ENCODE data around the gene CCN2.
"Not testable (repeated sequence)": the region's sequence is repeated elsewhere in the genome, so short reads cannot be mapped to it uniquely, and the experiment has no call there.

CCN2 gene

GRCh38 chr6:131945971-131946370 lies 5.2 kb downstream of the CCN2 start:
- DNase-seq (ENCODE audit: low read depth, low spot score): no peak

- no peak for DNase-seq (ENCODE audit: low read depth, low spot score)
Measured at GRCh38 chr6:131937703-131938631, 13.2 kb downstream of the CCN2 start.

- no peak for DNase-seq (ENCODE audit: low read depth, low spot score)
Measured at GRCh38 chr6:131937226-131937625, 13.9 kb downstream of the CCN2 start.

GRCh38 chr6:131936156-131936555 lies 15.0 kb downstream of the CCN2 start:
- DNase-seq (ENCODE audit: low read depth, low spot score): no peak

- no peak for DNase-seq (ENCODE audit: low read depth, low spot score)
Measured at GRCh38 chr6:131931063-131931750, 20.0 kb downstream of the CCN2 start.

- no peak for DNase-seq (ENCODE audit: low read depth, low spot score)
Measured at GRCh38 chr6:131929976-131930375, 21.2 kb downstream of the CCN2 start.

GRCh38 chr6:131929264-131929663 lies 21.9 kb downstream of the CCN2 start:
- no peak for DNase-seq (ENCODE audit: low read depth, low spot score)

- DNase-seq (ENCODE audit: low read depth, low spot score): no peak
Measured at GRCh38 chr6:131924881-131925474, 26.2 kb downstream of the CCN2 start.

GRCh38 chr6:131923356-131923755 lies 27.8 kb downstream of the CCN2 start:
- no peak for DNase-seq (ENCODE audit: low read depth, low spot score)

- DNase-seq (ENCODE audit: low read depth, low spot score): no peak
Measured at GRCh38 chr6:131920656-131921055, 30.5 kb downstream of the CCN2 start.

GRCh38 chr6:131918650-131919355 lies 32.4 kb downstream of the CCN2 start:
- no peak for DNase-seq (ENCODE audit: low read depth, low spot score)

- no peak for DNase-seq (ENCODE audit: low read depth, low spot score)
Measured at GRCh38 chr6:131917763-131918649, 33.2 kb downstream of the CCN2 start.

GRCh38 chr6:131917318-131917717 lies 33.9 kb downstream of the CCN2 start:
- no peak for DNase-seq (ENCODE audit: low read depth, low spot score)

- no peak for DNase-seq (ENCODE audit: low read depth, low spot score)
Measured at GRCh38 chr6:131916847-131917246, 34.3 kb downstream of the CCN2 start.

- DNase-seq (ENCODE audit: low read depth, low spot score): not testable (repeated sequence)
Measured at GRCh38 chr6:131916091-131916796, 34.9 kb downstream of the CCN2 start.

- DNase-seq (ENCODE audit: low read depth, low spot score): peak; percentile 14
Measured at GRCh38 chr6:131914967-131915751, 36.0 kb downstream of the CCN2 start.

GRCh38 chr6:131914234-131914633 lies 36.9 kb downstream of the CCN2 start:
- DNase-seq (ENCODE audit: low read depth, low spot score): no peak

- DNase-seq (ENCODE audit: low read depth, low spot score): no peak
Measured at GRCh38 chr6:131911951-131912350, 39.2 kb downstream of the CCN2 start.

GRCh38 chr6:131910956-131911355 lies 40.2 kb downstream of the CCN2 start:
- DNase-seq (ENCODE audit: low read depth, low spot score): no peak
